NCI-H146 (cell line): ENCODE results near the gene TRIM48.
"Not testable (repeated sequence)": the region's sequence is repeated elsewhere in the genome, so short reads cannot be mapped to it uniquely, and the experiment has no call there.

Source experiments
- DNase-seq: peaks from one replicate; lab custom pipeline; 2025; lab: John Stamatoyannopoulos, UW

Gene TRIM48, protein sequence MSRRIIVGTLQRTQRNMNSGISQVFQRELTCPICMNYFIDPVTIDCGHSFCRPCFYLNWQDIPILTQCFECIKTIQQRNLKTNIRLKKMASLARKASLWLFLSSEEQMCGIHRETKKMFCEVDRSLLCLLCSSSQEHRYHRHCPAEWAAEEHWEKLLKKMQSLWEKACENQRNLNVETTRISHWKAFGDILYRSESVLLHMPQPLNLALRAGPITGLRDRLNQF

DNA sequence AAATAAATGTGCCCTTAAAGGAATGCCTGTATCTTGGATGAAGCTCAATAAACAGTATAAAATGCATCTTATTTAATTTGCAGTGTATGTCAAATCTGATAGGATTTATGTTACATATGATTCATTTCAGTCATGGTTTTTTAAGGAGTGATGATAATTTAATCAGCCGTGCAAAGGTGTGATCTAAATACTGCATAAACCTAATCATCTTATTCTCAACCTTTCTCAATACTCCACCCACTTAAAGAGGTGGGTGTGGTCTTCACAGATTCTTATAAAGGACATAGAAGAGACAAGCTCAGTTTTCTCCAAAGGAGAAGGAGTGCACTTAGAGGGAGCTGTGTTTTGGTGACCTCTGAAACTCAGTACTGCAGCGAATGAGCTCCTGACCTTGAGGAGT is at the start of gene TRIM48:
TSS of gene TRIM48 (plus strand) at position 301 of the 400 bp plus-strand sequence. CDS start 113 bp downstream, outside the sequence.
- DNase-seq: not testable (repeated sequence)

DNA sequence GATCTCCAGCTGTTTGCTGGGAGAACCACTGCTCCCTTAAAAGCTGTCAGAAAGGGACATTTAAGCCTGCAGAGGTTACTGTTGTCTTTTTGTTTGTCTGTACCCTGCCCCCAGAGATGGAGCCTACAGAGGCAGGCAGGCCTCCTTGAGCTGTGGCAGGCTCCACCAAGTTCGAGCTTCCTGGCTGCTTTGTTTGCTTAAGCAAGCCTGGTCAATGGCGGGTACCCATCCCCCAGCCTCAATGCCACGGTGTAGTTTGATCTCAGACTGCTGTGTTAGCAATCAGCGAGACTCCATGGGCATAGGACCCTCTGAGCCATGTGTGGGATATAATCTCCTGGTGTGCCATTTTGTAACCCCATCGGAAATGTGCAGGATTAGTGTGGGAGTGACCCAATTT is 23.6 kb upstream of the TRIM48 start:
- DNase-seq: not testable (repeated sequence)

- no peak for DNase-seq
These were observed 1.1 kb downstream of the TRIM48 start for GRCh38 chr11:55263081-55263480.
